Tibial nerve (tissue), 4 donors: ENCODE measurements around the gene AKT3. TPM values are rescaled to one million over a fixed set of nuclear protein-coding genes. Genes with fewer than 3 reads are reported as not detected.

Experiments used
- DNase-seq, 2 donors: peaks; one replicate each; pipeline ENCODE4 v3.0.0-alpha.2; 2019; ENCODE audit warnings: low spot score in 2 of 2
- H3K27ac ChIP-seq, 4 donors: fragments of 200-600 bp; sonication (generic) in 3 of 4; one replicate each; pipeline ENCODE4 v1.5.1; 2017 to 2019; ENCODE audit warnings: mild to moderate bottlenecking in 1 of 4
- H3K27me3 ChIP-seq, 2 donors: fragments of 200-600 bp; sonication (generic) in 1 of 2; one replicate each; pipeline versions ENCODE4 v1.5.1 to v1.6.0; 2017 to 2019
- H3K36me3 ChIP-seq, 3 donors: fragments of 200-600 bp; sonication (generic); one replicate each; pipeline ENCODE4 v1.5.1; 2018 to 2019
- H3K4me1 ChIP-seq, 4 donors: fragments of 200-600 bp; sonication (generic) in 3 of 4; one replicate each; pipeline ENCODE4 v1.5.1; 2017 to 2019
- H3K4me3 ChIP-seq, 4 donors: fragments of 200-600 bp; sonication (generic) in 3 of 4; one replicate each; pipeline ENCODE4 v1.5.1; 2017 to 2019; ENCODE audit warnings: mild to moderate bottlenecking in 1 of 4, moderate library complexity in 1 of 4
- H3K9me3 ChIP-seq, 4 donors: fragments of 200-600 bp; sonication (generic) in 3 of 4; one replicate each; pipeline ENCODE4 v1.5.1; 2017 to 2019
- CTCF ChIP-seq, 5 experiments: fragments of 200-600 bp in 3 of 5; fragments of 450-650 bp in 2 of 5; sonication (generic) in 3 of 5; IDR thresholded peaks; one replicate each; pipeline ENCODE4 v1.5.1; 2016 to 2019; ENCODE audit warnings: antibody characterized with exemption in 5 of 5, mild to moderate bottlenecking in 3 of 5, moderate library complexity in 2 of 5
- EP300 ChIP-seq, 2 donors: sonication (generic); formaldehyde crosslinking; IDR thresholded peaks; one replicate each; pipeline ENCODE4 v1.6.1; 2017; ENCODE audit warnings: antibody characterized with exemption in 2 of 2, mild to moderate bottlenecking in 1 of 2
- POLR2A ChIP-seq, 2 donors: fragments of 450-650 bp; IDR thresholded peaks; one replicate each; pipeline ENCODE4 v1.6.1; 2017; ENCODE audit warnings: antibody characterized with exemption in 2 of 2, mild to moderate bottlenecking in 2 of 2, moderate library complexity in 2 of 2
- WGBS, 2 donors: methylation state at CpG; one replicate each; pipeline ENCODE4 v1.1.5; 2018; 5-methylcytosine and 5-hydroxymethylcytosine counted together
- total RNA-seq, 4 donors: library from RNA; depleted of rRNA; stranded (reverse); fragments of >200 nt; gene quantifications; one replicate each; pipeline ENCODE4 v1.1.0, GENCODE V29; 2016

AKT3 gene
- total RNA-seq, 4 donors from 2014 or later, result 58.8 to 76.0 (median 69.2) TPM

GRCh38 chr1:243686159-243686558 is 163.9 kb downstream of the AKT3 start:
- no peak for DNase-seq
- TF ChIP-seq EP300 (IDR thresholded peaks at IDR 0.05), result no peak
- TF ChIP-seq POLR2A (IDR thresholded peaks at IDR 0.05), result no peak
- TF ChIP-seq CTCF (IDR thresholded peaks at IDR 0.05), result no peak
- WGBS, 2 donors, result 89 to 100% methylated on average over 1 of the region's 1 CpG
- no peaks in the 10 kb centered on the region for H3K4me1 ChIP-seq
- no peaks in the 10 kb centered on the region for H3K9me3 ChIP-seq
- H3K4me3 ChIP-seq, result no peak overlapping the region
- H3K36me3 ChIP-seq, result peaks cover 0 to 20% (median 0%) of the 10 kb centered on the region in 3 donors
- no peaks in the 10 kb centered on the region for H3K27me3 ChIP-seq
- H3K27ac ChIP-seq, result no peak overlapping the region

GRCh38 chr1:243680860-243681259 is 169.2 kb downstream of the AKT3 start:
- H3K27ac ChIP-seq, result no peak overlapping the region
- H3K9me3 ChIP-seq, result no peaks in the 10 kb centered on the region
- H3K27me3 ChIP-seq, result no peaks in the 10 kb centered on the region
- no peak for DNase-seq
- TF ChIP-seq EP300 (IDR thresholded peaks at IDR 0.05) (no peak), POLR2A (IDR thresholded peaks at IDR 0.05) (no peak), CTCF (IDR thresholded peaks at IDR 0.05) (no peak)
- H3K4me3 ChIP-seq, result no peak overlapping the region
- peaks cover 0 to 19% (median 0%) of the 10 kb centered on the region in 3 donors for H3K36me3 ChIP-seq
- no peaks in the 10 kb centered on the region for H3K4me1 ChIP-seq

DNA sequence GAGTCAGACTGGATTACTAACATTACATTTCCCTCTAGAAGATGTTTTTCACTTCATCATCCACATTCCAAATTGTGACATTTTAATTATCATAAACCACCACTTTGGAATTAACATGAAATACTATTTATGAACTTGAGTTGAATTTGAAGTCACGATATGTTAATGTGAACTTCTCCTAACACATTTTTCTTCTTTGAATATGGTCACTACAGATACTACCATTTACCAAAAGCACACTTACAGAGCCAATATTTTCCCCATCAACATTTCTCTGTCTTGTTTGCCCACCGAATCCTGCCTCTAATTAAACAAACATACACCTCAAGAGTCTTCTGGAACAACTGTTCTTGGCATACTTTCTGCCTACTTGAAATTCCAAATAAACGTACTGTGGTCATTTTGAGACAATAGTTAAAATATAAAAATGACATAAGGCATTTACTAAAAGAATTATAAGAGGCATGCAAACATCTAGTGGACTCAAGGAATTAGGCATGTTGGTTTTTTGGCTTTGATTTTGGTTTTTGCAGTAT is 177.4 kb downstream of the AKT3 start:
- Histone ChIP-seq H3K27me3 (no peaks in the 10 kb centered on the region), H3K9me3 (no peaks in the 10 kb centered on the region), H3K36me3 (peaks cover 0 to 6% (median 0%) of the 10 kb centered on the region in 3 donors), H3K4me1 (no peaks in the 10 kb centered on the region), H3K27ac (no peak overlapping the region), H3K4me3 (no peak overlapping the region)
- TF ChIP-seq CTCF (IDR thresholded peaks at IDR 0.05), result no peak
- no peak for TF ChIP-seq POLR2A (IDR thresholded peaks at IDR 0.05)
- no peak for TF ChIP-seq EP300 (IDR thresholded peaks at IDR 0.05)
- DNase-seq, result no peak
- 72% methylated on average over 3 of the region's 3 CpGs for WGBS, 2 donors

GRCh38 chr1:243667591-243667990 is 182.5 kb downstream of the AKT3 start:
- Histone ChIP-seq H3K4me1 (no peaks in the 10 kb centered on the region), H3K27me3 (no peaks in the 10 kb centered on the region), H3K36me3 (peaks cover 0 to 26% (median 0%) of the 10 kb centered on the region in 3 donors), H3K9me3 (no peaks in the 10 kb centered on the region), H3K27ac (no peak overlapping the region), H3K4me3 (no peak overlapping the region)
- WGBS, 2 donors, result 84 to 91% methylated on average over 2 of the region's 2 CpGs
- no peak for DNase-seq
- no peak for TF ChIP-seq POLR2A (IDR thresholded peaks at IDR 0.05)
- no peak for TF ChIP-seq EP300 (IDR thresholded peaks at IDR 0.05)
- TF ChIP-seq CTCF (IDR thresholded peaks at IDR 0.05), result no peak

DNA sequence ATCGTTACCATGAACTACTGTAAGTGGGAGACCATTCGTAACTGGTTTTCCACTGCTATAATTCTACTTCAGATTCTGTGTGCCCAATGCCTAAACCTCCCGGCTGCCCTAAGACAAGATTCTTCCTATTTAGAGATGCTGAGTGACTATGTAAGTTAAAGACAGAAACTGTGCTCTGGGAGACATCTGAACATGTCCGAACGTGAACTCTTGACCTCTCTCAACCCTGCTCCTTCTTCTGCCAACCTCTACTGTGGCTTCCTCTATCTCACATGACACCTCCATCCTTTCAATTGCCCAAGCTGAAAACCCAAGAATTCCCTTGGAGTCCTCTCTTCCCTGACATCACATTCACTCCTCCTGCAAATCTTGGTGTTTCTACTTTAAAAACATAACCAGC is 182.9 kb downstream of the AKT3 start:
- Histone ChIP-seq H3K27ac (no peak overlapping the region), H3K27me3 (no peaks in the 10 kb centered on the region), H3K4me3 (no peak overlapping the region), H3K9me3 (no peaks in the 10 kb centered on the region), H3K36me3 (peaks cover 0 to 26% (median 0%) of the 10 kb centered on the region in 3 donors), H3K4me1 (no peaks in the 10 kb centered on the region)
- WGBS, 2 donors, result 89% methylated on average over 5 of the region's 5 CpGs
- no peak for TF ChIP-seq POLR2A (IDR thresholded peaks at IDR 0.05)
- no peak for TF ChIP-seq EP300 (IDR thresholded peaks at IDR 0.05)
- no peak for TF ChIP-seq CTCF (IDR thresholded peaks at IDR 0.05)
- no peak for DNase-seq
